Thyroid gland (tissue), 4 donors: ENCODE measurements around the gene REST.

Experiments used
- POLR2A ChIP-seq, 2 donors: fragments of 450-650 bp; IDR thresholded peaks; one replicate each; pipeline ENCODE4 v1.6.1; 2017; ENCODE audit warnings: antibody characterized with exemption in 2 of 2, mild to moderate bottlenecking in 2 of 2, moderate library complexity in 1 of 2
- TF ChIP-seq, protein P1 (sequence below), 6 experiments: fragments of 200-600 bp in 3 of 6; fragments of 450-650 bp in 3 of 6; sonication (generic) in 3 of 6; IDR thresholded peaks; one replicate each; pipeline ENCODE4 v1.5.1; 2016 to 2019; ENCODE audit warnings: antibody characterized with exemption in 6 of 6, mild to moderate bottlenecking in 2 of 6, inconsistent platforms in 1 of 6, moderate library complexity in 1 of 6

GRCh38 chr4:56876264-56876663 is 31.4 kb upstream of the REST start:
- TF ChIP-seq, protein P1, sequence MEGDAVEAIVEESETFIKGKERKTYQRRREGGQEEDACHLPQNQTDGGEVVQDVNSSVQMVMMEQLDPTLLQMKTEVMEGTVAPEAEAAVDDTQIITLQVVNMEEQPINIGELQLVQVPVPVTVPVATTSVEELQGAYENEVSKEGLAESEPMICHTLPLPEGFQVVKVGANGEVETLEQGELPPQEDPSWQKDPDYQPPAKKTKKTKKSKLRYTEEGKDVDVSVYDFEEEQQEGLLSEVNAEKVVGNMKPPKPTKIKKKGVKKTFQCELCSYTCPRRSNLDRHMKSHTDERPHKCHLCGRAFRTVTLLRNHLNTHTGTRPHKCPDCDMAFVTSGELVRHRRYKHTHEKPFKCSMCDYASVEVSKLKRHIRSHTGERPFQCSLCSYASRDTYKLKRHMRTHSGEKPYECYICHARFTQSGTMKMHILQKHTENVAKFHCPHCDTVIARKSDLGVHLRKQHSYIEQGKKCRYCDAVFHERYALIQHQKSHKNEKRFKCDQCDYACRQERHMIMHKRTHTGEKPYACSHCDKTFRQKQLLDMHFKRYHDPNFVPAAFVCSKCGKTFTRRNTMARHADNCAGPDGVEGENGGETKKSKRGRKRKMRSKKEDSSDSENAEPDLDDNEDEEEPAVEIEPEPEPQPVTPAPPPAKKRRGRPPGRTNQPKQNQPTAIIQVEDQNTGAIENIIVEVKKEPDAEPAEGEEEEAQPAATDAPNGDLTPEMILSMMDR (IDR thresholded peaks at IDR 0.05), result no peak
- TF ChIP-seq POLR2A (IDR thresholded peaks at IDR 0.05), result no peak
